HepG2 (cell line): ENCODE results near the gene SECTM1. TPM values are rescaled to one million over a fixed set of nuclear protein-coding genes. Genes with fewer than 3 reads are reported as not detected.

ENCODE experiments used
- ARNTL ChIP-seq: sonication (generic); formaldehyde crosslinking; IDR thresholded peaks from 2 replicates; pipeline ENCODE4 v1.4.0; 2020; ENCODE audit warnings: mild to moderate bottlenecking, missing genetic modification reagents
- CHD4 ChIP-seq: fragments of 200-600 bp; sonication (generic); IDR thresholded peaks from 2 replicates; pipeline ENCODE4 v1.7.0; 2017; ENCODE audit warnings: mild to moderate bottlenecking, low read length, borderline replicate concordance
- ELF3 ChIP-seq: IDR thresholded peaks from 2 replicates; pipeline ENCODE4 v1.6.1; 2016; ENCODE audit warnings: missing genetic modification reagents, missing compliant biosample characterization
- ETV6 ChIP-seq: sonication (generic); formaldehyde crosslinking; conservative IDR thresholded peaks from 2 replicates; pipeline ENCODE4 v1.4.0; 2020; ENCODE audit warnings: missing genetic modification reagents
- GTF3A ChIP-seq: sonication (generic); formaldehyde crosslinking; conservative IDR thresholded peaks from 2 replicates; pipeline ENCODE4 v1.4.0; 2020; ENCODE audit warnings: mild to moderate bottlenecking, missing genetic modification reagents
- HMG20B ChIP-seq: conservative IDR thresholded peaks from 2 replicates; pipeline ENCODE4 v1.6.1; 2016; ENCODE audit warnings: missing genetic modification reagents, missing compliant biosample characterization
- HOXD1 ChIP-seq: sonication (generic); formaldehyde crosslinking; IDR thresholded peaks from 2 replicates; pipeline ENCODE4 v1.5.0; 2020; ENCODE audit warnings: missing genetic modification reagents
- KDM4B ChIP-seq: sonication (generic); formaldehyde crosslinking; IDR thresholded peaks from 2 replicates; pipeline ENCODE4 v1.4.0; 2020; ENCODE audit warnings: missing genetic modification reagents
- MATR3 ChIP-seq: sonication (generic); formaldehyde crosslinking; IDR thresholded peaks from 2 replicates; pipeline ENCODE4 v1.4.0; 2020; ENCODE audit warnings: missing genetic modification reagents
- MEIS1 ChIP-seq: sonication (generic); formaldehyde crosslinking; IDR thresholded peaks from 2 replicates; pipeline ENCODE4 v1.9.0; 2021; ENCODE audit warnings: mild to moderate bottlenecking, missing genetic modification reagents, moderate library complexity, borderline replicate concordance
- NAIF1 ChIP-seq: sonication (generic); formaldehyde crosslinking; IDR thresholded peaks from 2 replicates; pipeline ENCODE4 v1.5.0; 2020; ENCODE audit warnings: mild to moderate bottlenecking, missing genetic modification reagents, borderline replicate concordance
- ONECUT2 ChIP-seq: sonication (generic); formaldehyde crosslinking; IDR thresholded peaks from 2 replicates; pipeline ENCODE4 v1.4.0; 2020; ENCODE audit warnings: missing genetic modification reagents
- RXRB ChIP-seq: IDR thresholded peaks from 2 replicates; pipeline ENCODE4 v1.6.1; 2016; ENCODE audit warnings: borderline replicate concordance, missing genetic modification reagents, missing compliant biosample characterization
- SETDB1 ChIP-seq: sonication (generic); formaldehyde crosslinking; IDR thresholded peaks from 2 replicates; pipeline ENCODE4 v1.5.1; 2020; ENCODE audit warnings: missing genetic modification reagents, mild to moderate bottlenecking, borderline replicate concordance
- SSRP1 ChIP-seq: IDR thresholded peaks from 2 replicates; pipeline ENCODE4 v1.6.1; 2016; ENCODE audit warnings: control low read depth
- TBL1XR1 ChIP-seq: fragments of 150-350 bp; IDR thresholded peaks from 2 replicates; pipeline ENCODE4 v1.6.1; 2014; ENCODE audit warnings: borderline replicate concordance, low read length; ENCODE audit not compliant: partially characterized antibody
- ZNF296 ChIP-seq: sonication (generic); formaldehyde crosslinking; conservative IDR thresholded peaks from 2 replicates; pipeline ENCODE4 v1.5.0; 2020; ENCODE audit warnings: mild to moderate bottlenecking, missing genetic modification reagents
- ZSCAN31 ChIP-seq: sonication (generic); formaldehyde crosslinking; IDR thresholded peaks from 2 replicates; pipeline ENCODE4 v1.5.0; 2020; ENCODE audit warnings: low read depth, mild to moderate bottlenecking, missing genetic modification reagents
- polyA plus RNA-seq, 8 experiments: library from polyadenylated mRNA; depleted of rRNA in 3 of 8; stranded (reverse) in 7 of 8; unstranded in 1 of 8; fragments of >200 nt; fragmentation: Illumina TruSeq in 4 of 8; extraction: Trizol in 4 of 8; gene quantifications; 2 replicates each; pipeline versions ENCODE4 v1.2.1 to v1.2.3, GENCODE V29; 2011 to 2016; ENCODE audit warnings: low read depth in 4 of 8, missing spikeins in 1 of 8, mixed read lengths in 1 of 8; ENCODE audit not compliant: insufficient read depth in 1 of 8
- total RNA-seq, 5 experiments: library from RNA; depleted of rRNA; stranded (reverse); fragments of >200 nt; fragmentation: Illumina TruSeq; extraction: Trizol; gene quantifications; 2 replicates each; pipeline ENCODE4 v1.2.3, GENCODE V29; 2016; ENCODE audit warnings: low read depth in 1 of 5
- TF ChIP-seq, protein P1 (sequence below): sonication (generic); formaldehyde crosslinking; IDR thresholded peaks from 2 replicates; pipeline ENCODE4 v1.4.0; 2020; ENCODE audit warnings: missing genetic modification reagents
- TF ChIP-seq, protein P2 (sequence below): sonication (generic); formaldehyde crosslinking; IDR thresholded peaks from 2 replicates; pipeline ENCODE4 v1.5.0; 2020; ENCODE audit warnings: mild to moderate bottlenecking, missing genetic modification reagents, borderline replicate concordance
- TF ChIP-seq, protein P3 (sequence below): sonication (generic); formaldehyde crosslinking; IDR thresholded peaks from 2 replicates; pipeline ENCODE4 v1.8.1; 2022; ENCODE audit warnings: mild to moderate bottlenecking, missing genetic modification reagents

Gene SECTM1
- total and polyA plus RNA-seq, 2 of the 13 experiments (the other 11 are each of a cell fraction or from before 2014, with no cell fraction given) = 3.5 to 5.3 TPM

- TF ChIP-seq, protein P1, sequence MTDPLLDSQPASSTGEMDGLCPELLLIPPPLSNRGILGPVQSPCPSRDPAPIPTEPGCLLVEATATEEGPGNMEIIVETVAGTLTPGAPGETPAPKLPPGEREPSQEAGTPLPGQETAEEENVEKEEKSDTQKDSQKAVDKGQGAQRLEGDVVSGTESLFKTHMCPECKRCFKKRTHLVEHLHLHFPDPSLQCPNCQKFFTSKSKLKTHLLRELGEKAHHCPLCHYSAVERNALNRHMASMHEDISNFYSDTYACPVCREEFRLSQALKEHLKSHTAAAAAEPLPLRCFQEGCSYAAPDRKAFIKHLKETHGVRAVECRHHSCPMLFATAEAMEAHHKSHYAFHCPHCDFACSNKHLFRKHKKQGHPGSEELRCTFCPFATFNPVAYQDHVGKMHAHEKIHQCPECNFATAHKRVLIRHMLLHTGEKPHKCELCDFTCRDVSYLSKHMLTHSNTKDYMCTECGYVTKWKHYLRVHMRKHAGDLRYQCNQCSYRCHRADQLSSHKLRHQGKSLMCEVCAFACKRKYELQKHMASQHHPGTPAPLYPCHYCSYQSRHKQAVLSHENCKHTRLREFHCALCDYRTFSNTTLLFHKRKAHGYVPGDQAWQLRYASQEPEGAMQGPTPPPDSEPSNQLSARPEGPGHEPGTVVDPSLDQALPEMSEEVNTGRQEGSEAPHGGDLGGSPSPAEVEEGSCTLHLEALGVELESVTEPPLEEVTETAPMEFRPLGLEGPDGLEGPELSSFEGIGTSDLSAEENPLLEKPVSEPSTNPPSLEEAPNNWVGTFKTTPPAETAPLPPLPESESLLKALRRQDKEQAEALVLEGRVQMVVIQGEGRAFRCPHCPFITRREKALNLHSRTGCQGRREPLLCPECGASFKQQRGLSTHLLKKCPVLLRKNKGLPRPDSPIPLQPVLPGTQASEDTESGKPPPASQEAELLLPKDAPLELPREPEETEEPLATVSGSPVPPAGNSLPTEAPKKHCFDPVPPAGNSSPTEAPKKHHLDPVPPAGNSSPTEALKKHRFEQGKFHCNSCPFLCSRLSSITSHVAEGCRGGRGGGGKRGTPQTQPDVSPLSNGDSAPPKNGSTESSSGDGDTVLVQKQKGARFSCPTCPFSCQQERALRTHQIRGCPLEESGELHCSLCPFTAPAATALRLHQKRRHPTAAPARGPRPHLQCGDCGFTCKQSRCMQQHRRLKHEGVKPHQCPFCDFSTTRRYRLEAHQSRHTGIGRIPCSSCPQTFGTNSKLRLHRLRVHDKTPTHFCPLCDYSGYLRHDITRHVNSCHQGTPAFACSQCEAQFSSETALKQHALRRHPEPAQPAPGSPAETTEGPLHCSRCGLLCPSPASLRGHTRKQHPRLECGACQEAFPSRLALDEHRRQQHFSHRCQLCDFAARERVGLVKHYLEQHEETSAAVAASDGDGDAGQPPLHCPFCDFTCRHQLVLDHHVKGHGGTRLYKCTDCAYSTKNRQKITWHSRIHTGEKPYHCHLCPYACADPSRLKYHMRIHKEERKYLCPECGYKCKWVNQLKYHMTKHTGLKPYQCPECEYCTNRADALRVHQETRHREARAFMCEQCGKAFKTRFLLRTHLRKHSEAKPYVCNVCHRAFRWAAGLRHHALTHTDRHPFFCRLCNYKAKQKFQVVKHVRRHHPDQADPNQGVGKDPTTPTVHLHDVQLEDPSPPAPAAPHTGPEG = no peak
- no peak for TF ChIP-seq SSRP1 (CRISPR knock-in tag)
- no peak for TF ChIP-seq ZSCAN31
- TF ChIP-seq, protein P2, sequence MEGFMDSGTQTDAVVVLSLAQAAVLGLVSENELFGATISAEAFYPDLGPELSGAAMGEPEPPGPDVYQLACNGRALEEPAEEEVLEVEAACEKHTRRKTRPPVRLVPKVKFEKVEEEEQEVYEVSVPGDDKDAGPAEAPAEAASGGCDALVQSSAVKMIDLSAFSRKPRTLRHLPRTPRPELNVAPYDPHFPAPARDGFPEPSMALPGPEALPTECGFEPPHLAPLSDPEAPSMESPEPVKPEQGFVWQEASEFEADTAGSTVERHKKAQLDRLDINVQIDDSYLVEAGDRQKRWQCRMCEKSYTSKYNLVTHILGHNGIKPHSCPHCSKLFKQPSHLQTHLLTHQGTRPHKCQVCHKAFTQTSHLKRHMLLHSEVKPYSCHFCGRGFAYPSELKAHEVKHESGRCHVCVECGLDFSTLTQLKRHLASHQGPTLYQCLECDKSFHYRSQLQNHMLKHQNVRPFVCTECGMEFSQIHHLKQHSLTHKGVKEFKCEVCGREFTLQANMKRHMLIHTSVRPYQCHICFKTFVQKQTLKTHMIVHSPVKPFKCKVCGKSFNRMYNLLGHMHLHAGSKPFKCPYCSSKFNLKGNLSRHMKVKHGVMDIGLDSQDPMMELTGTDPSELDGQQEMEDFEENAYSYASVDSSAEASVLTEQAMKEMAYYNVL (CRISPR knock-in tag) = no peak
- TF ChIP-seq ONECUT2 (CRISPR knock-in tag) = no peak
- TF ChIP-seq CHD4 = no peak
- TF ChIP-seq HMG20B (CRISPR knock-in tag) = no peak
- TF ChIP-seq GTF3A (CRISPR knock-in tag) = no peak
- no peak for TF ChIP-seq KDM4B (CRISPR knock-in tag)
- TF ChIP-seq, protein P3, sequence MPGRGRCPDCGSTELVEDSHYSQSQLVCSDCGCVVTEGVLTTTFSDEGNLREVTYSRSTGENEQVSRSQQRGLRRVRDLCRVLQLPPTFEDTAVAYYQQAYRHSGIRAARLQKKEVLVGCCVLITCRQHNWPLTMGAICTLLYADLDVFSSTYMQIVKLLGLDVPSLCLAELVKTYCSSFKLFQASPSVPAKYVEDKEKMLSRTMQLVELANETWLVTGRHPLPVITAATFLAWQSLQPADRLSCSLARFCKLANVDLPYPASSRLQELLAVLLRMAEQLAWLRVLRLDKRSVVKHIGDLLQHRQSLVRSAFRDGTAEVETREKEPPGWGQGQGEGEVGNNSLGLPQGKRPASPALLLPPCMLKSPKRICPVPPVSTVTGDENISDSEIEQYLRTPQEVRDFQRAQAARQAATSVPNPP (CRISPR knock-in tag) = no peak
- no peak for TF ChIP-seq ZNF296 (CRISPR knock-in tag)
- no peak for TF ChIP-seq MATR3
- no peak for TF ChIP-seq SETDB1
- no peak for TF ChIP-seq NAIF1
- no peak for TF ChIP-seq HOXD1 (CRISPR knock-in tag)
- no peak for TF ChIP-seq ARNTL (CRISPR knock-in tag)
- TF ChIP-seq ELF3 (CRISPR knock-in tag) = no peak
- TF ChIP-seq MEIS1 (CRISPR knock-in tag) = no peak; the same call in 1 of the 2 replicates
- TF ChIP-seq ETV6 (CRISPR knock-in tag) = no peak
- TF ChIP-seq RXRB (CRISPR knock-in tag) = no peak; the same call in 1 of the 2 replicates
- TF ChIP-seq TBL1XR1 = no peak
Measured at GRCh38 chr17:82334622-82335394, 1.2 kb upstream of the SECTM1 start (continued).
